Loucy (cell line): ENCODE results near the gene TBC1D30.

Experiments
- H2AFZ ChIP-seq: fragments of 200-600 bp; sonication (generic); 2 replicates; pipeline ENCODE4 v1.6.0; 2016; ENCODE audit warnings: antibody characterized with exemption, mild to moderate bottlenecking, low read length, moderate library complexity
- H3F3A ChIP-seq: fragments of 200-600 bp; 2 replicates; pipeline ENCODE4 v1.6.0; 2016; ENCODE audit warnings: antibody characterized with exemption, low read depth, mild to moderate bottlenecking
- H3K27me3 ChIP-seq: fragments of 200-600 bp; sonication (generic); 2 replicates; pipeline ENCODE4 v1.6.1; 2014; ENCODE audit warnings: low read length, mild to moderate bottlenecking; ENCODE audit not compliant: insufficient read depth, poor library complexity, severe bottlenecking
- H3K36me3 ChIP-seq: fragments of 200-600 bp; sonication (generic); 2 replicates; pipeline ENCODE4 v1.6.1; 2016; ENCODE audit warnings: low read length; ENCODE audit not compliant: insufficient read depth
- H3K4me1 ChIP-seq: fragments of 200-600 bp; sonication (generic); 2 replicates; pipeline ENCODE4 v1.5.1; 2014; ENCODE audit warnings: low read length, mild to moderate bottlenecking; ENCODE audit not compliant: insufficient read depth, poor library complexity, severe bottlenecking
- H3K4me2 ChIP-seq: fragments of 200-600 bp; sonication (generic); 2 replicates; pipeline ENCODE4 v1.6.0; 2014; ENCODE audit warnings: antibody characterized with exemption, low read length, low read depth, mild to moderate bottlenecking; ENCODE audit not compliant: poor library complexity, severe bottlenecking
- H3K4me3 ChIP-seq: fragments of 200-600 bp; sonication (generic); 2 replicates; pipeline ENCODE4 v1.5.1; 2014; ENCODE audit warnings: low read length, mild to moderate bottlenecking, mixed read lengths; ENCODE audit not compliant: poor library complexity, severe bottlenecking
- H3K79me2 ChIP-seq: fragments of 200-600 bp; sonication (generic); 2 replicates; pipeline ENCODE4 v1.6.1; 2014; ENCODE audit warnings: low read length; ENCODE audit not compliant: insufficient read depth
- H3K9ac ChIP-seq: fragments of 200-600 bp; sonication (generic); 2 replicates; pipeline ENCODE4 v1.6.0; 2014; ENCODE audit warnings: mild to moderate bottlenecking, low read depth, low read length, moderate library complexity; ENCODE audit not compliant: poor library complexity, severe bottlenecking
- H3K9me2 ChIP-seq: fragments of 200-600 bp; sonication (generic); replicated peaks from 2 replicates; pipeline ENCODE4 v1.6.1; 2016; ENCODE audit warnings: low read depth, low read length, mixed read lengths
- H3K9me3 ChIP-seq: fragments of 200-600 bp; sonication (generic); 2 replicates; pipeline ENCODE4 v1.6.1; 2014; ENCODE audit warnings: mild to moderate bottlenecking, antibody characterized with exemption, low read length, low read depth; ENCODE audit not compliant: insufficient read depth
- H4K20me1 ChIP-seq: fragments of 200-600 bp; sonication (generic); 2 replicates; pipeline ENCODE4 v1.6.0; 2014; ENCODE audit warnings: antibody characterized with exemption, low read length, mild to moderate bottlenecking; ENCODE audit not compliant: insufficient read depth, poor library complexity, severe bottlenecking
- EZH2phosphoT487 ChIP-seq: fragments of 200-600 bp; IDR thresholded peaks from 2 replicates; pipeline ENCODE4 v1.6.1; 2018; ENCODE audit warnings: antibody characterized with exemption, mild to moderate bottlenecking, moderate library complexity, borderline replicate concordance
- TF ChIP-seq, protein P1 (sequence below): fragments of 200-600 bp; sonication (generic); conservative IDR thresholded peaks from 2 replicates; pipeline ENCODE4 v1.5.1; 2014; ENCODE audit warnings: mild to moderate bottlenecking, antibody characterized with exemption, low read length

Gene TBC1D30

DNA sequence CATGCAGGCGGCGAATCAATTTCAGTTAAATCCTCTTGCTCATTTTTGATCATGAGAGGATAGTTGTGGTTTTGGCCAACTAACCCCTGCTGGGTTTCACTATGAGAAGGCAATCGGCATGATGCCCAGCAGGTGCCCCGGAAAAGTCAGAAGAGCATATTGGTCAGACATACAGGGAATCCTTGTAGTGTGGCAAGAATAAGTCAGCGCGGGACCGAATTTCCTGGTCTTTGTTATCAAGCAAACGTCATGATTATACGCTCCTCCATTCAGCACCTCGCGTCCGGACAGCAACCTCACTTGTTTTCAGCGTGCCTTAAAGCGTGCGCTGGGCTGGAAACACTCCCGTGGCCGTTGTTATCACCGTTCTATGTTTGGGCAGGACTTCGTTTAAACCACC, 1.8 kb downstream of the TBC1D30 start:
- H3K4me1 ChIP-seq = no peaks in the 10 kb centered on the region
- H3K4me3 ChIP-seq = no peak overlapping the region
- H3K36me3 ChIP-seq = no peaks in the 10 kb centered on the region
- H3K9ac ChIP-seq = no peak overlapping the region
- no peaks in the 10 kb centered on the region for H3K27me3 ChIP-seq
- H3F3A ChIP-seq = no peaks in the 10 kb centered on the region
- no peak overlapping the region for H3K4me2 ChIP-seq
- TF ChIP-seq EZH2phosphoT487 = no peak
- TF ChIP-seq, protein P1, sequence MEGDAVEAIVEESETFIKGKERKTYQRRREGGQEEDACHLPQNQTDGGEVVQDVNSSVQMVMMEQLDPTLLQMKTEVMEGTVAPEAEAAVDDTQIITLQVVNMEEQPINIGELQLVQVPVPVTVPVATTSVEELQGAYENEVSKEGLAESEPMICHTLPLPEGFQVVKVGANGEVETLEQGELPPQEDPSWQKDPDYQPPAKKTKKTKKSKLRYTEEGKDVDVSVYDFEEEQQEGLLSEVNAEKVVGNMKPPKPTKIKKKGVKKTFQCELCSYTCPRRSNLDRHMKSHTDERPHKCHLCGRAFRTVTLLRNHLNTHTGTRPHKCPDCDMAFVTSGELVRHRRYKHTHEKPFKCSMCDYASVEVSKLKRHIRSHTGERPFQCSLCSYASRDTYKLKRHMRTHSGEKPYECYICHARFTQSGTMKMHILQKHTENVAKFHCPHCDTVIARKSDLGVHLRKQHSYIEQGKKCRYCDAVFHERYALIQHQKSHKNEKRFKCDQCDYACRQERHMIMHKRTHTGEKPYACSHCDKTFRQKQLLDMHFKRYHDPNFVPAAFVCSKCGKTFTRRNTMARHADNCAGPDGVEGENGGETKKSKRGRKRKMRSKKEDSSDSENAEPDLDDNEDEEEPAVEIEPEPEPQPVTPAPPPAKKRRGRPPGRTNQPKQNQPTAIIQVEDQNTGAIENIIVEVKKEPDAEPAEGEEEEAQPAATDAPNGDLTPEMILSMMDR = no peak
- no peaks in the 10 kb centered on the region for H3K9me3 ChIP-seq
- no peak overlapping the region for H2AFZ ChIP-seq
- no peaks in the 10 kb centered on the region for H3K9me2 ChIP-seq
- H4K20me1 ChIP-seq = no peaks in the 10 kb centered on the region
- H3K79me2 ChIP-seq = no peaks in the 10 kb centered on the region

DNA sequence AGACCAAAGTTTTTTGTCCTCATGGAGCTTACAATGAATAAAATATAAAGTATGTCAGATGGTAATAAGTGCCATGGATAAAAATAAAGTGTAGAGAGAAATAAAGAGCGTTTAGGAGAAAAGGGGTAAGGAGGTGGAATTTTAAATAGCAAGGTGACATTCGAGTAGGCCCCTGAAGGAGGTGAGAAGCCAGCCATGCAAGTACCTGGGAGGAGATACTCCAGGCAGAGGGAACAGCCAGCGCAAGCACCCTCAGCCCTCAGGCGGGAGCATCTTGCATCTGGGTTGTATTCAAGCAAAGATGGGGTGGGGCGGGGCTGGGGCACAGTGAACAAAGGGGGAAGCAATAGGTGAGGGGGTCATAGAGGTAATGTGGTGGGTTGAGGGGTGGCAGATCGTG, 4.3 kb downstream of the TBC1D30 start:
- no peaks in the 10 kb centered on the region for H3K79me2 ChIP-seq
- no peaks in the 10 kb centered on the region for H3K27me3 ChIP-seq
- H3K36me3 ChIP-seq = no peaks in the 10 kb centered on the region
- no peak overlapping the region for H2AFZ ChIP-seq
- H3K4me1 ChIP-seq = no peaks in the 10 kb centered on the region
- no peak for TF ChIP-seq EZH2phosphoT487
- TF ChIP-seq, protein P1 = no peak
- no peaks in the 10 kb centered on the region for H3K9me3 ChIP-seq
- no peak overlapping the region for H3K4me3 ChIP-seq
- H3K4me2 ChIP-seq = no peak overlapping the region
- no peaks in the 10 kb centered on the region for H3F3A ChIP-seq
- no peaks in the 10 kb centered on the region for H3K9me2 ChIP-seq
- H3K9ac ChIP-seq = no peak overlapping the region
- H4K20me1 ChIP-seq = no peaks in the 10 kb centered on the region

DNA sequence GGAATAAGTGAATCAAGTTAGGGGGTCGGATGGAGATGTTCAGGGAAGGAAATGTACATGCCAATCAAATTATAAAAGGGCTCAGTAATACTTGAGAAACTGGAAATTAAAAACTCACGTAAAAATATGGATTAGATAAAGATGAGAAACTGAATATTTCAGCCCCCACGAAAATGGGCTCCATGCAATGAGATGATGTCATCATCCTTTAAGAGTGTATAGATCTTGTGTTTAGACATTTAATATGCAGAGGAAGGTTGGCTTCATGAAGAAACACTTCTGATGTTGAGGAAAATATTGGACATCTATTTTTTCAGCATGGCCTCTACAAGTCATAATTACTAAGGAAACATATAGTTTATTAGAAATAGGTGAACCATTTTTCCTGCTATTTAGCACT, 9.5 kb downstream of the TBC1D30 start:
- Histone ChIP-seq H3K9ac (no peak overlapping the region), H3K4me3 (no peak overlapping the region), H3K4me2 (no peak overlapping the region), H3K36me3 (no peaks in the 10 kb centered on the region), H3K79me2 (no peaks in the 10 kb centered on the region), H3K9me3 (no peaks in the 10 kb centered on the region), H3K4me1 (no peaks in the 10 kb centered on the region), H4K20me1 (no peaks in the 10 kb centered on the region), H3K27me3 (no peaks in the 10 kb centered on the region), H3F3A (no peaks in the 10 kb centered on the region), H2AFZ (no peak overlapping the region), H3K9me2 (no peaks in the 10 kb centered on the region)
- no peak for TF ChIP-seq EZH2phosphoT487
- TF ChIP-seq, protein P1 = no peak
